HepG2 (cell line): ENCODE measurements around the gene CLEC18C. TPM values are rescaled to one million over a fixed set of nuclear protein-coding genes. Genes with fewer than 3 reads are reported as not detected.

ENCODE experiments used
- EHMT2 ChIP-seq: fragments of 200-600 bp; sonication (generic); IDR thresholded peaks from 2 replicates; pipeline ENCODE4 v1.7.0; 2017; ENCODE audit warnings: antibody characterized with exemption, low read depth, low read length, borderline replicate concordance
- NFIB ChIP-seq: sonication (generic); formaldehyde crosslinking; IDR thresholded peaks from 2 replicates; pipeline ENCODE4 v1.9.0; 2021; ENCODE audit warnings: missing genetic modification reagents, mild to moderate bottlenecking, borderline replicate concordance
- NONO ChIP-seq, 2 experiments: fragments of 450-650 bp in 1 of 2; sonication (generic) in 1 of 2; formaldehyde crosslinking in 1 of 2; IDR thresholded peaks in 1 of 2; conservative IDR thresholded peaks in 1 of 2; 2 replicates each; pipeline versions ENCODE4 v1.6.1 to v1.8.0; 2017 to 2022; ENCODE audit warnings: mild to moderate bottlenecking in 1 of 2, missing genetic modification reagents in 1 of 2, moderate library complexity in 1 of 2
- POGK ChIP-seq: sonication (generic); formaldehyde crosslinking; conservative IDR thresholded peaks from 2 replicates; pipeline ENCODE4 v1.8.0; 2022; ENCODE audit warnings: mild to moderate bottlenecking, moderate library complexity, missing genetic modification reagents
- ZHX1 ChIP-seq: sonication (generic); formaldehyde crosslinking; IDR thresholded peaks from 2 replicates; pipeline ENCODE4 v1.8.1; 2022; ENCODE audit warnings: low read depth, mild to moderate bottlenecking, missing genetic modification reagents
- ZNF512B ChIP-seq: sonication (generic); formaldehyde crosslinking; IDR thresholded peaks from 2 replicates; pipeline ENCODE4 v1.5.1; 2020; ENCODE audit warnings: missing genetic modification reagents, mild to moderate bottlenecking, borderline replicate concordance
- ZNF598 ChIP-seq: sonication (generic); formaldehyde crosslinking; IDR thresholded peaks from 2 replicates; pipeline ENCODE4 v1.5.1; 2020; ENCODE audit warnings: mild to moderate bottlenecking, missing genetic modification reagents, borderline replicate concordance
- polyA plus RNA-seq, 8 experiments: library from polyadenylated mRNA; depleted of rRNA in 3 of 8; stranded (reverse) in 7 of 8; unstranded in 1 of 8; fragments of >200 nt; fragmentation: Illumina TruSeq in 4 of 8; extraction: Trizol in 4 of 8; gene quantifications; 2 replicates each; pipeline versions ENCODE4 v1.2.1 to v1.2.3, GENCODE V29; 2011 to 2016; ENCODE audit warnings: low read depth in 4 of 8, missing spikeins in 1 of 8, mixed read lengths in 1 of 8; ENCODE audit not compliant: insufficient read depth in 1 of 8
- total RNA-seq, 5 experiments: library from RNA; depleted of rRNA; stranded (reverse); fragments of >200 nt; fragmentation: Illumina TruSeq; extraction: Trizol; gene quantifications; 2 replicates each; pipeline ENCODE4 v1.2.3, GENCODE V29; 2016; ENCODE audit warnings: low read depth in 1 of 5

Gene CLEC18C
- total and polyA plus RNA-seq, 2 of the 13 experiments (the other 11 are each of a cell fraction or from before 2014, with no cell fraction given), result 0.15 to 0.29 TPM

- TF ChIP-seq ZHX1 (CRISPR knock-in tag) (0 out of 2 replicates have a peak, but pooled peaks have one; percentile 48), POGK (CRISPR knock-in tag) (0 out of 2 replicates have a peak, but pooled peaks have one; percentile 5), NFIB (CRISPR knock-in tag) (peak; percentile 3; the same call in 1 of the 2 replicates), NONO (IDR thresholded peaks at IDR 0.05) (no peak), NONO (CRISPR knock-in tag; conservative IDR thresholded peaks at IDR 0.05) (0 out of 2 replicates have a peak, but pooled peaks have one; percentile 4), ZNF598 (CRISPR knock-in tag) (peak; percentile 84), ZNF512B (CRISPR knock-in tag) (0 out of 2 replicates have a peak, but pooled peaks have one; percentile 19), EHMT2 (0 out of 2 replicates have a peak, but pooled peaks have one; percentile 15)
Observed at GRCh38 chr16:70157105-70157476, 16.5 kb upstream of the CLEC18C start (continued).
